K562 (cell line): ENCODE results near the gene CDC5L.

ENCODE experiments used
- CBX5 ChIP-seq: IDR thresholded peaks from 2 replicates; pipeline ENCODE4 v1.6.1; 2014; ENCODE audit warnings: low read depth, borderline replicate concordance
- NCOA2 ChIP-seq, 2 experiments: fragments of 450-650 bp; IDR thresholded peaks; 2 replicates each; pipeline ENCODE4 v1.6.1; 2018; ENCODE audit warnings: mild to moderate bottlenecking in 2 of 2, moderate library complexity in 1 of 2; ENCODE audit not compliant: partially characterized antibody in 2 of 2
- TBP ChIP-seq: optimal IDR thresholded peaks from 2 replicates; pipeline ENCODE3; 2011; ENCODE audit warnings: low read depth, low read length, improper control_type of control experiment

DNA sequence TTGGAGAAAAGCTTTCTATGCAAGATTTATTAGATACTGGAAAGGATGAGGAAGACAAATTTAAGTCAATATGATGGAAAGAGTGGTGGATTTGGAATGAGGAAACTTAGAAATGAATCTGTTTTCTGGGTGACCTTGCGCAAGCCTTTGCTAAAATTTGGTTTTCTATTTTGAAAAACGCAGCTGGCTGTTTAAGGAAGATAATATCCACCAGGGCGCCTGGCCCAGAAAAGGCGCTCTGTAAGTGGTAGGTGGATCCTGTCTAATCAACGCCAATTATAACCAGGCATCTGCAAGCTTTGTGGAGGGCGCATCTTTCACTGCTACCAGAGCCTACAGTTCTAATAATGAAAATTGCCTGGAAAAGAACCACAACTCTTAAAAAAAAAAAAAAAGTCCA is 45.5 kb upstream of the CDC5L start:
- no peak for TF ChIP-seq CBX5
- no peak for TF ChIP-seq TBP
- no peak for TF ChIP-seq NCOA2 (IDR thresholded peaks at IDR 0.05; ENCODE audit: partially characterized antibody in 2 of 2)
